B cell (primary cell): ENCODE data around the gene RAP1GDS1.

Source experiments
- EZH2 ChIP-seq: IDR thresholded peaks from 2 replicates; pipeline ENCODE4 v1.6.1; 2012; ENCODE audit warnings: borderline replicate concordance, low read depth, mild to moderate bottlenecking, moderate library complexity, low read length; ENCODE audit not compliant: insufficient read depth, poor library complexity, severe bottlenecking
- TF ChIP-seq, protein P1 (sequence below): fragments of 200-600 bp; IDR thresholded peaks from one replicate; pipeline ENCODE4 v1.8.0; 2022; ENCODE audit warnings: antibody characterized with exemption, mild to moderate bottlenecking

DNA sequence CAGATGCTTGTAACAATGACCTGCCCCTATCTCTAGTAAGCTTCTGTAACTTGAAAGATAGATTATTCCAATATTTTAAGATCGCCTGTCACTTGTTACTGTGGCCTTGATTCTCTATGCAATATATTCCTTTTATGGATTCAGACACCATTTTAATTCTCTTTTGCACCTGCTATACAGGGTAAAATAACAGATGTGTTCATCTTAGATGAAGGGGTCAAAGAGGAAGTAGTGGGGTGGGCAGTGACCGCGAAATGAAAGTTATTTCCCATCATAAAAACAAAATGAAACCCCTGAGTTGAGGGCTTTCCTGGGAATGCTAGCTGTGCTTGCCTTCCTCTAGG is 221.3 kb downstream of the RAP1GDS1 start:
- TF ChIP-seq, protein P1, sequence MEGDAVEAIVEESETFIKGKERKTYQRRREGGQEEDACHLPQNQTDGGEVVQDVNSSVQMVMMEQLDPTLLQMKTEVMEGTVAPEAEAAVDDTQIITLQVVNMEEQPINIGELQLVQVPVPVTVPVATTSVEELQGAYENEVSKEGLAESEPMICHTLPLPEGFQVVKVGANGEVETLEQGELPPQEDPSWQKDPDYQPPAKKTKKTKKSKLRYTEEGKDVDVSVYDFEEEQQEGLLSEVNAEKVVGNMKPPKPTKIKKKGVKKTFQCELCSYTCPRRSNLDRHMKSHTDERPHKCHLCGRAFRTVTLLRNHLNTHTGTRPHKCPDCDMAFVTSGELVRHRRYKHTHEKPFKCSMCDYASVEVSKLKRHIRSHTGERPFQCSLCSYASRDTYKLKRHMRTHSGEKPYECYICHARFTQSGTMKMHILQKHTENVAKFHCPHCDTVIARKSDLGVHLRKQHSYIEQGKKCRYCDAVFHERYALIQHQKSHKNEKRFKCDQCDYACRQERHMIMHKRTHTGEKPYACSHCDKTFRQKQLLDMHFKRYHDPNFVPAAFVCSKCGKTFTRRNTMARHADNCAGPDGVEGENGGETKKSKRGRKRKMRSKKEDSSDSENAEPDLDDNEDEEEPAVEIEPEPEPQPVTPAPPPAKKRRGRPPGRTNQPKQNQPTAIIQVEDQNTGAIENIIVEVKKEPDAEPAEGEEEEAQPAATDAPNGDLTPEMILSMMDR: no peak
- no peak for TF ChIP-seq EZH2
